ENCODE data around the gene MIER2.

MIER2 gene

GRCh38 chr19:339262-339887 is 5.2 kb downstream of the MIER2 start:
- no peaks in the 10 kb centered on the region for H3K9me3 ChIP-seq (replicated peaks; ENCODE audit: low read length)
- peaks cover 27% of the 10 kb centered on the region for H3K36me3 ChIP-seq (ENCODE audit: insufficient read depth, low read length)
- H3K9ac ChIP-seq (ENCODE audit: low read depth, low read length) = no peak overlapping the region
- peaks cover 34% of the 10 kb centered on the region for H3K4me1 ChIP-seq (ENCODE audit: control insufficient read depth, insufficient read depth, low read length)
- H3K27me3 ChIP-seq (ENCODE audit: control insufficient read depth, insufficient read depth, low read length) = no peaks in the 10 kb centered on the region
- H3K4me3 ChIP-seq (ENCODE audit: low read length) = no peak overlapping the region
- no peak overlapping the region for H3K4me2 ChIP-seq (ENCODE audit: low read length)

GRCh38 chr19:338421-338820 is 6.2 kb downstream of the MIER2 start:
- Histone ChIP-seq H3K4me1 (ENCODE audit: control insufficient read depth, insufficient read depth, low read length) (peaks cover 30% of the 10 kb centered on the region), H3K9ac (ENCODE audit: low read depth, low read length) (no peak overlapping the region), H3K4me2 (ENCODE audit: low read length) (no peak overlapping the region), H3K9me3 (replicated peaks; ENCODE audit: low read length) (no peaks in the 10 kb centered on the region), H3K27me3 (ENCODE audit: control insufficient read depth, insufficient read depth, low read length) (no peaks in the 10 kb centered on the region), H3K36me3 (ENCODE audit: insufficient read depth, low read length) (peaks cover 31% of the 10 kb centered on the region), H3K4me3 (ENCODE audit: low read length) (no peak overlapping the region)

- H3K36me3 ChIP-seq (ENCODE audit: insufficient read depth, low read length) = peaks cover 28% of the 10 kb centered on the region
- H3K9ac ChIP-seq (ENCODE audit: low read depth, low read length) = no peak overlapping the region
- no peak overlapping the region for H3K4me2 ChIP-seq (ENCODE audit: low read length)
- H3K27me3 ChIP-seq (ENCODE audit: control insufficient read depth, insufficient read depth, low read length) = no peaks in the 10 kb centered on the region
- peaks cover 7% of the 10 kb centered on the region for H3K4me1 ChIP-seq (ENCODE audit: control insufficient read depth, insufficient read depth, low read length)
- H3K9me3 ChIP-seq (replicated peaks; ENCODE audit: low read length) = no peaks in the 10 kb centered on the region
- H3K4me3 ChIP-seq (ENCODE audit: low read length) = no peak overlapping the region
These were observed 8.5 kb downstream of the MIER2 start for GRCh38 chr19:336067-336614.

- H3K9ac ChIP-seq (ENCODE audit: low read depth, low read length) = no peak overlapping the region
- peaks cover 2% of the 10 kb centered on the region for H3K4me1 ChIP-seq (ENCODE audit: control insufficient read depth, insufficient read depth, low read length)
- H3K4me2 ChIP-seq (ENCODE audit: low read length) = no peak overlapping the region
- no peak overlapping the region for H3K4me3 ChIP-seq (ENCODE audit: low read length)
- H3K36me3 ChIP-seq (ENCODE audit: insufficient read depth, low read length) = peaks cover 28% of the 10 kb centered on the region
- no peaks in the 10 kb centered on the region for H3K27me3 ChIP-seq (ENCODE audit: control insufficient read depth, insufficient read depth, low read length)
- H3K9me3 ChIP-seq (replicated peaks; ENCODE audit: low read length) = no peaks in the 10 kb centered on the region
These were observed 9.0 kb downstream of the MIER2 start for GRCh38 chr19:335486-336066.

GRCh38 chr19:335072-335471 is 9.5 kb downstream of the MIER2 start:
- no peaks in the 10 kb centered on the region for H3K4me1 ChIP-seq (ENCODE audit: control insufficient read depth, insufficient read depth, low read length)
- H3K9ac ChIP-seq (ENCODE audit: low read depth, low read length) = no peak overlapping the region
- no peak overlapping the region for H3K4me3 ChIP-seq (ENCODE audit: low read length)
- H3K9me3 ChIP-seq (replicated peaks; ENCODE audit: low read length) = no peaks in the 10 kb centered on the region
- no peak overlapping the region for H3K4me2 ChIP-seq (ENCODE audit: low read length)
- peaks cover 28% of the 10 kb centered on the region for H3K36me3 ChIP-seq (ENCODE audit: insufficient read depth, low read length)
- no peaks in the 10 kb centered on the region for H3K27me3 ChIP-seq (ENCODE audit: control insufficient read depth, insufficient read depth, low read length)

- no peak overlapping the region for H3K9ac ChIP-seq (ENCODE audit: low read depth, low read length)
- H3K4me3 ChIP-seq (ENCODE audit: low read length) = no peak overlapping the region
- no peaks in the 10 kb centered on the region for H3K9me3 ChIP-seq (replicated peaks; ENCODE audit: low read length)
- H3K4me2 ChIP-seq (ENCODE audit: low read length) = no peak overlapping the region
- H3K4me1 ChIP-seq (ENCODE audit: control insufficient read depth, insufficient read depth, low read length) = no peaks in the 10 kb centered on the region
- H3K36me3 ChIP-seq (ENCODE audit: insufficient read depth, low read length) = peaks cover 33% of the 10 kb centered on the region
- H3K27me3 ChIP-seq (ENCODE audit: control insufficient read depth, insufficient read depth, low read length) = no peaks in the 10 kb centered on the region
These were observed 10.1 kb downstream of the MIER2 start for GRCh38 chr19:334296-335071.

- Histone ChIP-seq H3K36me3 (ENCODE audit: insufficient read depth, low read length) (peaks cover 72% of the 10 kb centered on the region), H3K4me3 (ENCODE audit: low read length) (no peak overlapping the region), H3K9ac (ENCODE audit: low read depth, low read length) (no peak overlapping the region), H3K4me1 (ENCODE audit: control insufficient read depth, insufficient read depth, low read length) (no peaks in the 10 kb centered on the region), H3K9me3 (replicated peaks; ENCODE audit: low read length) (peaks cover 6% of the 10 kb centered on the region), H3K4me2 (ENCODE audit: low read length) (no peak overlapping the region), H3K27me3 (ENCODE audit: control insufficient read depth, insufficient read depth, low read length) (no peaks in the 10 kb centered on the region)
These were observed 14.1 kb downstream of the MIER2 start for GRCh38 chr19:330503-330902.

GRCh38 chr19:329876-330275 is 14.7 kb downstream of the MIER2 start:
- H3K36me3 ChIP-seq (ENCODE audit: insufficient read depth, low read length) = peaks cover 75% of the 10 kb centered on the region
- peaks cover 6% of the 10 kb centered on the region for H3K9me3 ChIP-seq (replicated peaks; ENCODE audit: low read length)
- no peaks in the 10 kb centered on the region for H3K27me3 ChIP-seq (ENCODE audit: control insufficient read depth, insufficient read depth, low read length)
- no peak overlapping the region for H3K9ac ChIP-seq (ENCODE audit: low read depth, low read length)
- no peak overlapping the region for H3K4me2 ChIP-seq (ENCODE audit: low read length)
- H3K4me1 ChIP-seq (ENCODE audit: control insufficient read depth, insufficient read depth, low read length) = no peaks in the 10 kb centered on the region
- no peak overlapping the region for H3K4me3 ChIP-seq (ENCODE audit: low read length)

GRCh38 chr19:328025-328505 is 16.5 kb downstream of the MIER2 start:
- H3K27me3 ChIP-seq (ENCODE audit: control insufficient read depth, insufficient read depth, low read length) = no peaks in the 10 kb centered on the region
- H3K4me2 ChIP-seq (ENCODE audit: low read length) = no peak overlapping the region
- peaks cover 6% of the 10 kb centered on the region for H3K9me3 ChIP-seq (replicated peaks; ENCODE audit: low read length)
- no peak overlapping the region for H3K4me3 ChIP-seq (ENCODE audit: low read length)
- no peak overlapping the region for H3K9ac ChIP-seq (ENCODE audit: low read depth, low read length)
- no peaks in the 10 kb centered on the region for H3K4me1 ChIP-seq (ENCODE audit: control insufficient read depth, insufficient read depth, low read length)
- peaks cover 80% of the 10 kb centered on the region for H3K36me3 ChIP-seq (ENCODE audit: insufficient read depth, low read length)

- Histone ChIP-seq H3K9me3 (replicated peaks; ENCODE audit: low read length) (peaks cover 6% of the 10 kb centered on the region), H3K36me3 (ENCODE audit: insufficient read depth, low read length) (peaks cover 86% of the 10 kb centered on the region), H3K4me1 (ENCODE audit: control insufficient read depth, insufficient read depth, low read length) (no peaks in the 10 kb centered on the region), H3K9ac (ENCODE audit: low read depth, low read length) (no peak overlapping the region), H3K27me3 (ENCODE audit: control insufficient read depth, insufficient read depth, low read length) (no peaks in the 10 kb centered on the region), H3K4me3 (ENCODE audit: low read length) (no peak overlapping the region), H3K4me2 (ENCODE audit: low read length) (no peak overlapping the region)
These were observed 17.1 kb downstream of the MIER2 start for GRCh38 chr19:327291-328024.

GRCh38 chr19:326871-327270 is 17.7 kb downstream of the MIER2 start:
- H3K36me3 ChIP-seq (ENCODE audit: insufficient read depth, low read length) = peaks cover 91% of the 10 kb centered on the region

More at GRCh38 chr19:326871-327270, 17.7 kb downstream of the MIER2 start:
- Histone ChIP-seq H3K4me2 (ENCODE audit: low read length) (no peak overlapping the region), H3K4me3 (ENCODE audit: low read length) (no peak overlapping the region), H3K27me3 (ENCODE audit: control insufficient read depth, insufficient read depth, low read length) (no peaks in the 10 kb centered on the region), H3K9ac (ENCODE audit: low read depth, low read length) (no peak overlapping the region), H3K9me3 (replicated peaks; ENCODE audit: low read length) (peaks cover 6% of the 10 kb centered on the region), H3K4me1 (ENCODE audit: control insufficient read depth, insufficient read depth, low read length) (no peaks in the 10 kb centered on the region)
